Measurements from ENCODE around the gene UCN2.

DNA sequence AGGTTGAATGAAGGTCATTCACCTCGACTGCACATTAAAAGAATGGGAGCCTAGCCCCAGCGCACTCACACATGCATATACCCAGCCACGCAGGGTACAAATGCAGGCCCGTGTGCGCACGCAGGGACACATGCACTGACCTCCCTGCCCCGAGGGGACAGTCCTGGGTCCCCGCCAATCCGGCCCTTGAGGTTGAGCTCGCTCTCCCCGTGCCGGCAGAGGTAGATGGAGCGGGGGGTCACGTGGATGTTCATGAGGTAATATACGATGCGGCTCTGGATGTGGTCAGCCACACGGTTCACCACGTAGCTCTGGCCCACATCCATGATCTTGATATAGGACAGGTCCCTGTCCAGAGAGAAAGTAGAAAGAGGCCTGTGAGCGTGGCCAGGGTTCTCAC is 27.5 kb downstream of the UCN2 start:
- TF ChIP-seq, protein P1, sequence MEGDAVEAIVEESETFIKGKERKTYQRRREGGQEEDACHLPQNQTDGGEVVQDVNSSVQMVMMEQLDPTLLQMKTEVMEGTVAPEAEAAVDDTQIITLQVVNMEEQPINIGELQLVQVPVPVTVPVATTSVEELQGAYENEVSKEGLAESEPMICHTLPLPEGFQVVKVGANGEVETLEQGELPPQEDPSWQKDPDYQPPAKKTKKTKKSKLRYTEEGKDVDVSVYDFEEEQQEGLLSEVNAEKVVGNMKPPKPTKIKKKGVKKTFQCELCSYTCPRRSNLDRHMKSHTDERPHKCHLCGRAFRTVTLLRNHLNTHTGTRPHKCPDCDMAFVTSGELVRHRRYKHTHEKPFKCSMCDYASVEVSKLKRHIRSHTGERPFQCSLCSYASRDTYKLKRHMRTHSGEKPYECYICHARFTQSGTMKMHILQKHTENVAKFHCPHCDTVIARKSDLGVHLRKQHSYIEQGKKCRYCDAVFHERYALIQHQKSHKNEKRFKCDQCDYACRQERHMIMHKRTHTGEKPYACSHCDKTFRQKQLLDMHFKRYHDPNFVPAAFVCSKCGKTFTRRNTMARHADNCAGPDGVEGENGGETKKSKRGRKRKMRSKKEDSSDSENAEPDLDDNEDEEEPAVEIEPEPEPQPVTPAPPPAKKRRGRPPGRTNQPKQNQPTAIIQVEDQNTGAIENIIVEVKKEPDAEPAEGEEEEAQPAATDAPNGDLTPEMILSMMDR (IDR thresholded peaks at IDR 0.05), result no peak
- no peak for TF ChIP-seq POLR2A (IDR thresholded peaks at IDR 0.05)

All from testis (tissue), 2 donors.